IMR-90 (cell line): Measurements from ENCODE around the gene VPS13A. TPM values are rescaled to one million over a fixed set of nuclear protein-coding genes. Genes with fewer than 3 reads are reported as not detected.

Experiments used
- ATAC-seq: fragments of 200-7000 bp; cut with Tn5 transposase; 2 replicates; pipeline ENCODE4 v1.9.1; 2020; ENCODE audit warnings: low read depth, mild to moderate bottlenecking, moderate library complexity
- BruUV-seq: library from RNA; stranded (reverse); fragments of 400-500 nt; replicated peaks from 2 replicates; lab custom pipeline; 2021; lab: Mats Ljungman, UMichigan
- CTCF ChIA-PET: fragments of 300-600 bp; formaldehyde crosslinking; extraction: SDS; loops from one replicate; lab custom pipeline; 2021; ENCODE audit warnings: antibody characterized with exemption; lab: Yijun Ruan, JAX
- POLR2A ChIA-PET: fragments of 300-600 bp; sonication (Branson Sonifier 250); formaldehyde crosslinking; loops from one replicate; lab custom pipeline; 2022; ENCODE audit warnings: antibody characterized with exemption; ENCODE audit not compliant: unreplicated experiment; lab: Charles Lee
- DNase-seq: peaks from one replicate; pipeline ENCODE4 v3.0.0; 2013
- H2AFZ ChIP-seq: replicated peaks from 2 replicates; pipeline ENCODE3; 2013; ENCODE audit warnings: low read length, mild to moderate bottlenecking; ENCODE audit not compliant: poor library complexity
- H2AK5ac ChIP-seq: 2 replicates; pipeline ENCODE4 v1.6.1; 2013; ENCODE audit warnings: low read depth, low read length, inconsistent platforms
- H2AK9ac ChIP-seq: replicated peaks from 2 replicates; pipeline ENCODE3; 2013; ENCODE audit warnings: mild to moderate bottlenecking, low read depth, low read length, moderate library complexity; ENCODE audit not compliant: poor library complexity
- H2BK120ac ChIP-seq: 2 replicates; pipeline ENCODE4 v1.6.1; 2013; ENCODE audit warnings: low read depth, low read length, inconsistent platforms
- H2BK15ac ChIP-seq: 3 replicates; pipeline ENCODE4 v1.6.1; 2013; ENCODE audit warnings: low read depth, low read length, inconsistent platforms
- H2BK20ac ChIP-seq: 2 replicates; pipeline ENCODE4 v1.6.1; 2013; ENCODE audit warnings: low read depth, mild to moderate bottlenecking, inconsistent platforms, low read length, moderate library complexity
- H2BK5ac ChIP-seq: 2 replicates; pipeline ENCODE4 v1.6.1; 2013; ENCODE audit warnings: mild to moderate bottlenecking, low read depth, low read length, inconsistent platforms; ENCODE audit not compliant: poor library complexity, severe bottlenecking
- H3K14ac ChIP-seq: replicated peaks from 2 replicates; pipeline ENCODE4 v1.6.1; 2013; ENCODE audit warnings: low read depth, low read length, inconsistent platforms
- H3K18ac ChIP-seq: 2 replicates; pipeline ENCODE4 v1.6.1; 2013; ENCODE audit warnings: low read depth, low read length, control low read depth
- H3K23ac ChIP-seq: 2 replicates; pipeline ENCODE4 v1.6.1; 2013; ENCODE audit warnings: low read depth, low read length, inconsistent platforms
- H3K27ac ChIP-seq: 2 replicates; pipeline ENCODE4 v1.5.1; 2013; ENCODE audit warnings: mild to moderate bottlenecking, control low read depth, low read length; ENCODE audit not compliant: insufficient read depth
- H3K27me3 ChIP-seq: 2 replicates; pipeline ENCODE4 v1.6.1; 2013; ENCODE audit warnings: low read length; ENCODE audit not compliant: control insufficient read depth, insufficient read depth
- H3K36me3 ChIP-seq: 2 replicates; pipeline ENCODE4 v1.6.1; 2013; ENCODE audit warnings: low read length, mixed read lengths; ENCODE audit not compliant: control insufficient read depth, insufficient read depth
- H3K4ac ChIP-seq: 2 replicates; pipeline ENCODE4 v1.6.1; 2013; ENCODE audit warnings: low read depth, low read length, inconsistent platforms
- H3K4me1 ChIP-seq: 2 replicates; pipeline ENCODE4 v1.6.1; 2013; ENCODE audit warnings: low read length, mixed read lengths; ENCODE audit not compliant: control insufficient read depth, insufficient read depth
- H3K4me2 ChIP-seq: 2 replicates; pipeline ENCODE4 v1.6.1; 2013; ENCODE audit warnings: low read depth, mild to moderate bottlenecking, control low read depth, low read length, moderate library complexity
- H3K4me3 ChIP-seq: 2 replicates; pipeline ENCODE4 v1.5.1; 2013; ENCODE audit warnings: low read depth, mild to moderate bottlenecking, control low read depth, low read length, moderate library complexity; ENCODE audit not compliant: insufficient read depth
- H3K56ac ChIP-seq: 2 replicates; pipeline ENCODE4 v1.6.1; 2013; ENCODE audit warnings: low read length, inconsistent platforms; ENCODE audit not compliant: insufficient read depth; ENCODE audit errors: extremely low read depth
- H3K79me1 ChIP-seq, 2 experiments: 2 replicates each; pipeline ENCODE4 v1.6.1; 2013; ENCODE audit warnings: low read length in 2 of 2, inconsistent platforms in 1 of 2, low read depth in 1 of 2
- H3K9ac ChIP-seq: 2 replicates; pipeline ENCODE4 v1.6.1; 2013; ENCODE audit warnings: low read depth, low read length, control low read depth
- H3K9me1 ChIP-seq: 2 replicates; pipeline ENCODE4 v1.6.1; 2013; ENCODE audit warnings: low read length, inconsistent platforms; ENCODE audit not compliant: insufficient read depth
- H3K9me3 ChIP-seq: 2 replicates; pipeline ENCODE4 v1.6.1; 2013; ENCODE audit warnings: low read length; ENCODE audit not compliant: control insufficient read depth, insufficient read depth
- H4K20me1 ChIP-seq: 2 replicates; pipeline ENCODE4 v1.6.1; 2013; ENCODE audit warnings: low read length, inconsistent platforms; ENCODE audit not compliant: insufficient read depth
- H4K5ac ChIP-seq: 2 replicates; pipeline ENCODE4 v1.6.1; 2013; ENCODE audit warnings: mild to moderate bottlenecking, low read depth, low read length, control low read depth
- H4K8ac ChIP-seq, 2 experiments: 2 replicates each; pipeline ENCODE4 v1.6.1; 2013; ENCODE audit warnings: low read depth in 2 of 2, low read length in 2 of 2, control low read depth in 1 of 2, inconsistent platforms in 1 of 2
- H4K91ac ChIP-seq: 2 replicates; pipeline ENCODE4 v1.6.1; 2013; ENCODE audit warnings: low read depth, low read length, inconsistent platforms; ENCODE audit not compliant: insufficient read depth
- BHLHE40 ChIP-seq: fragments of 150-350 bp; IDR thresholded peaks from 2 replicates; pipeline ENCODE4 v1.6.1; 2016; ENCODE audit warnings: mild to moderate bottlenecking, low read depth, low read length
- CEBPB ChIP-seq: IDR thresholded peaks from 2 replicates; pipeline ENCODE4 v1.6.1; 2012; ENCODE audit warnings: low read depth, low read length, improper control_type of control experiment
- CHD1 ChIP-seq: IDR thresholded peaks from 2 replicates; pipeline ENCODE4 v1.6.1; 2012; ENCODE audit warnings: low read depth, low read length, improper control_type of control experiment
- FOS ChIP-seq: fragments of 150-350 bp; IDR thresholded peaks from 2 replicates; pipeline ENCODE4 v1.6.1; 2016; ENCODE audit warnings: low read depth, low read length
- MAFK ChIP-seq: IDR thresholded peaks from 2 replicates; pipeline ENCODE4 v1.6.1; 2012; ENCODE audit warnings: low read depth, low read length, improper control_type of control experiment
- MAZ ChIP-seq: IDR thresholded peaks from 2 replicates; pipeline ENCODE4 v1.6.1; 2012; ENCODE audit warnings: low read depth, mild to moderate bottlenecking, low read length, improper control_type of control experiment, moderate library complexity, borderline replicate concordance
- MXI1 ChIP-seq: IDR thresholded peaks from 2 replicates; pipeline ENCODE4 v1.6.1; 2012; ENCODE audit warnings: low read depth, mild to moderate bottlenecking, low read length, moderate library complexity, borderline replicate concordance
- NFE2L2 ChIP-seq: fragments of 150-350 bp; IDR thresholded peaks from 2 replicates; pipeline ENCODE4 v1.6.1; 2016; ENCODE audit warnings: low read depth, mild to moderate bottlenecking, low read length
- POLR2A ChIP-seq: IDR thresholded peaks from 2 replicates; pipeline ENCODE4 v1.6.1; 2012; ENCODE audit warnings: mild to moderate bottlenecking, low read depth, low read length
- RAD21 ChIP-seq: IDR thresholded peaks from 2 replicates; pipeline ENCODE4 v1.6.1; 2012; ENCODE audit warnings: low read length, improper control_type of control experiment
- RCOR1 ChIP-seq: IDR thresholded peaks from 2 replicates; pipeline ENCODE4 v1.6.1; 2012; ENCODE audit warnings: mild to moderate bottlenecking, low read length, improper control_type of control experiment; ENCODE audit not compliant: insufficient replicate concordance
- RFX5 ChIP-seq: IDR thresholded peaks from 2 replicates; pipeline ENCODE4 v1.8.0; 2012; ENCODE audit warnings: low read depth, mild to moderate bottlenecking, low read length, moderate library complexity
- SMC3 ChIP-seq: fragments of 150-350 bp; IDR thresholded peaks from 2 replicates; pipeline ENCODE4 v1.6.1; 2016; ENCODE audit warnings: low read depth, mild to moderate bottlenecking, antibody characterized with exemption, low read length, moderate library complexity
- WGBS, 2 experiments: methylation state at CpG; one replicate each; pipeline versions ENCODE4 v1.1.5 to v1.1.7; 2013; ENCODE audit warnings: missing lambda C conversion rate in 2 of 2; ENCODE audit not compliant: insufficient read length in 1 of 2; ENCODE audit errors: extremely low coverage in 2 of 2; 5-methylcytosine and 5-hydroxymethylcytosine counted together
- dilution Hi-C: fragments of 300-500 bp; cut with HindIII; formaldehyde crosslinking; loops from one replicate; pipeline ENCODE4 v1.14.3; 2018; ENCODE audit warnings: low sequenced_read_pairs; ENCODE audit not compliant: unreplicated experiment
- in situ Hi-C: fragments of 300-500 bp; cut with MboI; formaldehyde crosslinking; loops from 3 replicates; pipeline ENCODE4 v1.14.3; 2019; ENCODE audit warnings: low sequenced_read_pairs, inconsistent platforms, mixed read lengths
- intact Hi-C: fragments of 100-400 bp; cut with micrococcal nuclease; formaldehyde crosslinking; loops from 2 replicates; pipeline ENCODE4 v1.10.0; 2022
- polyA plus RNA-seq, 3 experiments: library from polyadenylated mRNA; depleted of rRNA; stranded (reverse); fragments of >200 nt; gene quantifications; 2 replicates each; pipeline ENCODE4 v1.2.3, GENCODE V29; 2012; ENCODE audit warnings: low replicate concordance in 1 of 3
- total RNA-seq: library from RNA; depleted of rRNA; stranded (reverse); fragments of >200 nt; gene quantifications from 2 replicates; pipeline ENCODE4 v1.2.3, GENCODE V29; 2012
- TF ChIP-seq, protein P1 (sequence below): fragments of 150-350 bp; IDR thresholded peaks from 2 replicates; pipeline ENCODE4 v1.6.1; 2017; ENCODE audit warnings: mild to moderate bottlenecking, antibody characterized with exemption, low read length, low read depth
- TF ChIP-seq, protein P2 (sequence below): conservative IDR thresholded peaks from 2 replicates; pipeline ENCODE4 v1.5.1; 2012; ENCODE audit warnings: mild to moderate bottlenecking, low read depth, low read length, improper control_type of control experiment
- TF ChIP-seq, protein P3 (sequence below): fragments of 150-350 bp; IDR thresholded peaks from 2 replicates; pipeline ENCODE4 v1.6.1; 2016; ENCODE audit warnings: low read depth, mild to moderate bottlenecking, low read length, moderate library complexity, borderline replicate concordance

The VPS13A gene
- total and polyA plus RNA-seq, 2 of the 4 experiments (the other 2 are of a cell fraction): 10.4 to 26.5 TPM

GRCh38 chr9:77375956-77376532 lies 198.7 kb downstream of the VPS13A start:
- no peak overlapping the region for H3K4ac ChIP-seq
- no peak overlapping the region for H3K4me2 ChIP-seq
- H3K9me1 ChIP-seq: peaks cover 7% of the 10 kb centered on the region; the same call in 1 of the 2 replicates
- DNase-seq (peak; percentile 47), ATAC-seq (no peak)
- H2AK9ac ChIP-seq: no peak overlapping the region
- CTCF ChIA-PET: no interaction called here
- intact Hi-C loops (no loop called here), in situ Hi-C loops (no loop called here), dilution Hi-C loops (no loop called here)
- POLR2A ChIA-PET: no interaction called here
- no peak overlapping the region for H3K4me3 ChIP-seq
- H3K56ac ChIP-seq: no peak overlapping the region
- H3K9ac ChIP-seq: no peak overlapping the region
- TF ChIP-seq RCOR1: no peak
- no peak for TF ChIP-seq RAD21
- TF ChIP-seq, protein P1, sequence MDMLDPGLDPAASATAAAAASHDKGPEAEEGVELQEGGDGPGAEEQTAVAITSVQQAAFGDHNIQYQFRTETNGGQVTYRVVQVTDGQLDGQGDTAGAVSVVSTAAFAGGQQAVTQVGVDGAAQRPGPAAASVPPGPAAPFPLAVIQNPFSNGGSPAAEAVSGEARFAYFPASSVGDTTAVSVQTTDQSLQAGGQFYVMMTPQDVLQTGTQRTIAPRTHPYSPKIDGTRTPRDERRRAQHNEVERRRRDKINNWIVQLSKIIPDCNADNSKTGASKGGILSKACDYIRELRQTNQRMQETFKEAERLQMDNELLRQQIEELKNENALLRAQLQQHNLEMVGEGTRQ: no peak
- no peak for TF ChIP-seq SMC3
- TF ChIP-seq NFE2L2: no peak
- no peak for TF ChIP-seq MAFK
- no peak for TF ChIP-seq CEBPB
- TF ChIP-seq RFX5: no peak
- TF ChIP-seq FOS: no peak
- TF ChIP-seq, protein P2, sequence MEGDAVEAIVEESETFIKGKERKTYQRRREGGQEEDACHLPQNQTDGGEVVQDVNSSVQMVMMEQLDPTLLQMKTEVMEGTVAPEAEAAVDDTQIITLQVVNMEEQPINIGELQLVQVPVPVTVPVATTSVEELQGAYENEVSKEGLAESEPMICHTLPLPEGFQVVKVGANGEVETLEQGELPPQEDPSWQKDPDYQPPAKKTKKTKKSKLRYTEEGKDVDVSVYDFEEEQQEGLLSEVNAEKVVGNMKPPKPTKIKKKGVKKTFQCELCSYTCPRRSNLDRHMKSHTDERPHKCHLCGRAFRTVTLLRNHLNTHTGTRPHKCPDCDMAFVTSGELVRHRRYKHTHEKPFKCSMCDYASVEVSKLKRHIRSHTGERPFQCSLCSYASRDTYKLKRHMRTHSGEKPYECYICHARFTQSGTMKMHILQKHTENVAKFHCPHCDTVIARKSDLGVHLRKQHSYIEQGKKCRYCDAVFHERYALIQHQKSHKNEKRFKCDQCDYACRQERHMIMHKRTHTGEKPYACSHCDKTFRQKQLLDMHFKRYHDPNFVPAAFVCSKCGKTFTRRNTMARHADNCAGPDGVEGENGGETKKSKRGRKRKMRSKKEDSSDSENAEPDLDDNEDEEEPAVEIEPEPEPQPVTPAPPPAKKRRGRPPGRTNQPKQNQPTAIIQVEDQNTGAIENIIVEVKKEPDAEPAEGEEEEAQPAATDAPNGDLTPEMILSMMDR: no peak
- TF ChIP-seq CHD1: no peak
- no peak for TF ChIP-seq POLR2A
- no peak for TF ChIP-seq MXI1
- no peak for TF ChIP-seq BHLHE40
- TF ChIP-seq MAZ: no peak
- TF ChIP-seq, protein P3, sequence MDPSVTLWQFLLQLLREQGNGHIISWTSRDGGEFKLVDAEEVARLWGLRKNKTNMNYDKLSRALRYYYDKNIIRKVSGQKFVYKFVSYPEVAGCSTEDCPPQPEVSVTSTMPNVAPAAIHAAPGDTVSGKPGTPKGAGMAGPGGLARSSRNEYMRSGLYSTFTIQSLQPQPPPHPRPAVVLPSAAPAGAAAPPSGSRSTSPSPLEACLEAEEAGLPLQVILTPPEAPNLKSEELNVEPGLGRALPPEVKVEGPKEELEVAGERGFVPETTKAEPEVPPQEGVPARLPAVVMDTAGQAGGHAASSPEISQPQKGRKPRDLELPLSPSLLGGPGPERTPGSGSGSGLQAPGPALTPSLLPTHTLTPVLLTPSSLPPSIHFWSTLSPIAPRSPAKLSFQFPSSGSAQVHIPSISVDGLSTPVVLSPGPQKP: no peak
- no peak overlapping the region for H2BK5ac ChIP-seq
- H3K18ac ChIP-seq: no peak overlapping the region
- no peaks in the 10 kb centered on the region for H3K4me1 ChIP-seq
- WGBS, 2 experiments: 94% methylated on average over 3 of the region's 6 CpGs; no CpG with 5 or more reads in 1 of the 2 experiments
- no TSS peak for BruUV-seq
- H2AK5ac ChIP-seq: no peak overlapping the region
- no peak overlapping the region for H4K8ac ChIP-seq
- H2AFZ ChIP-seq: peak overlapping the region; percentile 51
- H2BK15ac ChIP-seq: no peak overlapping the region
- no peaks in the 10 kb centered on the region for H3K27me3 ChIP-seq
- H3K79me1 ChIP-seq: no peaks in the 10 kb centered on the region
- H4K91ac ChIP-seq: no peak overlapping the region
- no peaks in the 10 kb centered on the region for H4K20me1 ChIP-seq
- H3K23ac ChIP-seq: no peak overlapping the region
- no peak overlapping the region for H2BK120ac ChIP-seq
- H2BK20ac ChIP-seq: no peak overlapping the region
- H4K5ac ChIP-seq: no peak overlapping the region
- no peak overlapping the region for H3K27ac ChIP-seq
- peaks cover 5% of the 10 kb centered on the region; the same call in 1 of the 2 replicates for H3K36me3 ChIP-seq
- H3K9me3 ChIP-seq: no peaks in the 10 kb centered on the region
- no peak overlapping the region for H3K14ac ChIP-seq
